Bronchus fibroblast of lung (primary cell): ENCODE measurements around the gene TSPAN14. TPM values are rescaled to one million over a fixed set of nuclear protein-coding genes. Genes with fewer than 3 reads are reported as not detected.

Experiments
- total RNA-seq: library from RNA; depleted of rRNA; stranded (reverse); fragments of >200 nt; gene quantifications from 2 replicates; pipeline ENCODE4 v1.2.3, GENCODE V29; 2015

The TSPAN14 gene
- total RNA-seq, result 28.6 and 34.5 TPM in 2 replicates

DNA sequence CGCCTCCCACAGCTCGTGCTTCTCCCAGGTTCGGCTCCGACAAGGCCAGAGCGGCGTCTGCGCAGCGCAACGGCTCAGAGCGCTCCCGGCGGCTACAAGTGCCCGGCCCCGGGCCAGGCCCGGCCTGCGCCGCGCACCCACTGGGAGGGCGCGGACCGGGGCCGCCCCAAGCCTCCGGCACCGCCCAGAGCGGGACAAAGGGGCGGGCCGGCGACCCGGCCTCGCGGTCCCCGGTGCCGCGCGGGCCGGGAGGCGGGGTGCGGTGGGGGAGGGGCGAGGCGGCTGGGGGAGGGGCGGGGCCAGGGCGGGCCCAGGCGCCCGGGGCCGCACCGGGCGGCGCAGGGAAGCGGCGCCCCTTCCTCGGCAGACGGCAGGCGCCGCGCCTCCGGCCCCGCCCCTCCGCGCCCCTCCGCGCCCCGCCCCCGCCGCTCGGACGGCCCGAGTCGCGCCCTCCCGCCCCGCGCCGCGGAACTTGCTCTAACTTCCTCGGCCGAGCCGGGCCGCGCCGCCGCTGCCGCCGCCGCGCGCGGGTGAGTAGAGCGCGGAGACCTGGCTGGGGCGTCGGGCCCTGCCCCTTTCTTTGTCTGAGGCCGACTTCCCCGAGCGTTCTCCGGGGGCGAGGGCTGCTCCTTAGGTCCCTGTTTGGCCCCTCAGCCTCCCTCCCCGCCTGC lies at the start of gene TSPAN14:
Gene TSPAN14 (plus strand): TSS at position 469 of the 671 bp plus-strand sequence. CDS start 34,924 bp downstream, outside the sequence.

DNA sequence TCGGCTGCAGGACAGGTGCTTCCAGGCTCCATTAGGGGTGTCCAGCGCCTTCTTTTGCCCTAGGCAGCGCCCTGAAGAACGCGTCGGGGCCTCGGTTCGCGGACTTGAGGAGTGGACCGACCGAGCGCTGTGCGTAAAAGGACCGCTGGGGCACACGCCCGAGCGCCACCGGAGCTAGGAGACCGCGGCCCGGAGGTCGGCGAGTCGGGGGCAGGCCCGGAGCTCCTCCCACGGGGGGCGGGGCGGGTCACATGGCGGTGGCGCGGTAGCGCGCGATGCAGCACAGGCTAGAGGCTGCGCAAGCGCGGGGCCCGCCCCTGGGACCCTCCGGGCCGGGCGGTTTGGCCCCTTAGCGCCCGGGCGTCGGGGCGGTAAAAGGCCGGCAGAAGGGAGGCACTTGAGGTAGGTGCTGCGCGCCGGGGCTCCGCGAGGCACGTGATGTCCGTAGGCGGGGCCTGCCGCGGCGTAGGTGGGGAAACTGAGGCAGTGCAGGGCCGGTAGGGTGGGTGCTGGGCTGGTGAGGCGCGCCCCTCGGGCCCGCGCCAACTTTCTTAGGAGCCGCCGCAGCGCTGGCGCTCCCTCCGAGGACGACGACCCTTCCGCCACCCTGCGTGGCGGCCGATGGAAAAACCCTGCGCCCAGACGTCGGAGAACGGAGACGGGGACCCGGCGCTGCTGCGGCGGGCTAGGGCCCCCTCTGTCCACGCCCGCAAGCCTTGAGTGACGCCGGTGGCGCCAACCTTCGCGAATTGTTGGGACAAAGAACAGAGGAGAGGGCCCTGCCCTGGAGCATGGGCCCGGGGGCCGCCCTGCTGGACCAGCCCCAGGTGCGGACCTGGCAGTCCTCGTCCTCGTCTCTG lies 45.6 kb upstream of the TSPAN14 start, which contains the start of gene PRXL2A:
Gene PRXL2A (plus strand): TSS at position 310 of the 860 bp plus-strand sequence. CDS start 11,917 bp downstream, outside the sequence.

DNA sequence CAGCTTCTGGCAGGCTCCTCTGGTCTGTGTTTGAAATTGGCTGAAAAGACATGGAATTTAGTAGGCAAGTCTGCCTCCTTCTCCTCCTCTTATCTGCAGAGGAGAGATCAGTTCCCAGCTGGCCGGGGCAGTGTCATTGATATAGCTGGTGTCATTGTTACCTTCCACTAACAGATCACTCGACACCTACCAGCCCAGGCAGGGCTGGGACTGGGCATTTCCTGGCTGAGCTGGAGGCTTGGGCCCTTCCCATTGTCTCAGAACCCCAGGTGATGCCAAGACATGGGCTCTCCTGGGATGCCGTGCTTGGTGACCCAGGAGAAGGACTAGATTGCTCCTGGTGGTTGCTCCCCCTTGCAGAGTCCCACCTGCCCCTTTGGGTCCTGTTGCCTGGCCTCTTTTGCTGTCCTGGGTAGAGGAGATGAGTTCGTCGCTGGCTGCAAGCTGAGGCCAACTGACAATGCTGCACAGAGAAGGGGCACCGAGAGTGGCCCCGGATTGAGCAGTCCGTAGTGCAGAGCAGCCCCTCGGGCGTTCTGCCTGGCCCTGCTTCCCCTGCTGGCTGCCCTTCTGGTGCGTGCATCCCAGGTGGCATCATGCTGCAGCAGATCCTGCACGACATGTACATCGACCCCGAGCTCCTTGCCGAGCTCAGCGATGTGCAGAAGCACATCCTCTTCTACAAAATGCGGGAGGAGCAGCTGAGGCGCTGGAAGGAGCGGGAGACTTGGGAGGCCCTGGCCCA lies 83.8 kb downstream of the TSPAN14 start, which contains the start of gene SH2D4B:
Gene SH2D4B (plus strand): TSS at position 167 of the 745 bp plus-strand sequence. CDS start 430 bp downstream, at position 597.

Other genes starting within 250 kb of the TSPAN14 start
- gene ANXA11, start 248.8 kb upstream of the TSPAN14 start, total RNA-seq, result 203 and 206 TPM in 2 replicates
- not detected in 2 replicates for gene MAT1A, start 164.7 kb upstream of the TSPAN14 start, total RNA-seq
- not detected in 2 replicates for gene DYDC1, start 97.6 kb upstream of the TSPAN14 start, total RNA-seq
- not detected in 2 replicates for gene DYDC2, start 97.5 kb upstream of the TSPAN14 start, total RNA-seq
- 16.4 and 23.7 TPM in 2 replicates for gene PRXL2A, start 45.8 kb upstream of the TSPAN14 start, total RNA-seq
- not detected in 2 replicates for gene SH2D4B, start 83.6 kb downstream of the TSPAN14 start, total RNA-seq